Measurements from ENCODE around the gene HNRNPA1L2.

- TF ChIP-seq POLR2A (IDR thresholded peaks at IDR 0.05; ENCODE audit: low read depth, low read length) (no peak), POLR2AphosphoS5 (IDR thresholded peaks at IDR 0.05; ENCODE audit: low read depth, low read length) (no peak), TAF1 (IDR thresholded peaks at IDR 0.05; ENCODE audit: borderline replicate concordance, low read depth, low read length) (no peak)
These were observed 44.6 kb upstream of the HNRNPA1L2 start for GRCh38 chr13:52597676-52598075.

Measured in GM12892 (cell line).